GM19099 (cell line): ENCODE results near the gene COL28A1.

Experiments used
- POLR2A ChIP-seq: IDR thresholded peaks from 3 replicates; pipeline ENCODE4 v1.6.1; 2011; ENCODE audit warnings: low read depth; ENCODE audit not compliant: insufficient read length; ENCODE audit errors: extremely low read depth

Gene COL28A1

GRCh38 chr7:7418997-7419396 is 116.7 kb downstream of the COL28A1 start:
- TF ChIP-seq POLR2A: no peak

- no peak for TF ChIP-seq POLR2A
Measured at GRCh38 chr7:7417851-7418250, 117.8 kb downstream of the COL28A1 start.

DNA sequence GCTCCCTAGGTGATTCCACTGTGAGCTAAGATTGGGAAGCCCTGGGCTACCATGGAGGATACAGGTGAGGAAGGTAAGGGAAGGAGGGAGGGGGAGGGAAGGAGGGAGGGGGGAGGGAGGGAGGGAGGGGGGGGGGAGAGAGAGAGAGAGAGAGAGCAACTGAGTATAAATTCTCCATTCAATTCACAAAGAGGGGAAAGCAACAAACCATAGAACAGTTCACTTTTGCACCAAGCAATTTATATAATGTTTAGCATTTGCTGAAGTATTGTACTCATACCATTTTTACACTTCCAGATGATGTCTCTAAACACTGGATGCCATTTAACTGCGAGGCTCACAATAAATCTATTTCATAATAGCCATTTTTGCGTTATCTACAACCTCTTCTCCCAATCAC is 118.3 kb downstream of the COL28A1 start:
- TF ChIP-seq POLR2A: no peak

- TF ChIP-seq POLR2A: no peak
Measured at GRCh38 chr7:7416031-7416858, 119.4 kb downstream of the COL28A1 start.

- TF ChIP-seq POLR2A: no peak
Measured at GRCh38 chr7:7414791-7415603, 120.7 kb downstream of the COL28A1 start.

- no peak for TF ChIP-seq POLR2A
Measured at GRCh38 chr7:7408001-7408770, 127.5 kb downstream of the COL28A1 start.

GRCh38 chr7:7405461-7405860 is 130.2 kb downstream of the COL28A1 start:
- no peak for TF ChIP-seq POLR2A

GRCh38 chr7:7399707-7400106 is 136.0 kb downstream of the COL28A1 start:
- no peak for TF ChIP-seq POLR2A

DNA sequence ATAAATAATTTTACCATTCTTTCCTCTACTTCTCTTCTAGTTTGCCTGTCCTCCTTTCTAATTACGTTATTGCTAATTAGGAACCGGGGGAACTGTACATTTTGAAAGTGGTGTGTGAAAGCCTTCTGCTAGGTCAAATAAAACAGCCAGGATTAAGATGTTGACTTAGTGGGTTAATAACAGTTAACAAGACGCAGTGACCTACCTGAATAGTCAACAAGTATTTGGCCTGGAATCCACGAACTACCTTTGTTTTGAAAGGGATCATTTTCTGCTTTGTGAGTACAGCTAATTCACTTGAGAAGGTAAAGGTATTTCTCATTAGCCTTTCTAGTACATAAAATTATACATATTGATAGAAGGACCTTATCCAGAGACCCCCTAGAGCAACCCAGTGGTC is 139.9 kb downstream of the COL28A1 start:
- TF ChIP-seq POLR2A: no peak

DNA sequence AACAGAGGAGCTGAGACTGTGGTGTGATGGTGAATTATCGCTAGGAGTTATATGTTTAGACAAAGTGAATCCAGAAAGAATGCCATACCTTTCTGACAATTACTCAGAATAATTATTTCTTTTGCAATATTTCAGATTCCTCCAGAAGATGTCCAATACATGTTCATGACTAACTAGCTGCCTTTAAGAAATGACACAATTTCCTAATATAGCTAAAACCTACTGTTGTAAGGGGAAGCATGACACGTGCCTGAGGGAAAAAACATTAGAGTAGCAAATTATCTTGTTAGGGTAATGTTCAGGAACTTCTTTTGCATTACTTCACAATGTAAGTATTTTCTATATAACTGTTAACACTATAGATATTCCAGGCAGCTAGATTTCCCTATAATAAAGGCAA is 150.3 kb downstream of the COL28A1 start:
- no peak for TF ChIP-seq POLR2A

GRCh38 chr7:7384228-7384627 is 151.4 kb downstream of the COL28A1 start:
- no peak for TF ChIP-seq POLR2A

DNA sequence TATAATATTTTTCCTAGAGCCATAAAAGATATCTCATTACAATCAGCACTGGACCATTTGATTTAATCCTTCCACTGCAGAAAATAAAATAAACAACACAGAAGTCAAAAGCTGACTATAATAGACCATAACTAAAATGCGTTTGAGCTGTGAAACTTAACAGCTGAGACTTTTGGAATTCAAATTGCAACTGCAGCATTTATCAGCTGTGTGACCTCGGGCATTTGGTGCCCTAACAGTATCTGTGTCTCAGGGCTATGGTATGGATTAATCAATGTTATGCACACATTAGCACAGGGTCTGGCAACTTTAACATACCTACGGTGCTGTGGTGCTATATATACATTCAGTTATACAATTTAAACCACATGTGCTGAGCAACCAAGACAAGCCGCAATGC is 160.1 kb downstream of the COL28A1 start:
- no peak for TF ChIP-seq POLR2A

DNA sequence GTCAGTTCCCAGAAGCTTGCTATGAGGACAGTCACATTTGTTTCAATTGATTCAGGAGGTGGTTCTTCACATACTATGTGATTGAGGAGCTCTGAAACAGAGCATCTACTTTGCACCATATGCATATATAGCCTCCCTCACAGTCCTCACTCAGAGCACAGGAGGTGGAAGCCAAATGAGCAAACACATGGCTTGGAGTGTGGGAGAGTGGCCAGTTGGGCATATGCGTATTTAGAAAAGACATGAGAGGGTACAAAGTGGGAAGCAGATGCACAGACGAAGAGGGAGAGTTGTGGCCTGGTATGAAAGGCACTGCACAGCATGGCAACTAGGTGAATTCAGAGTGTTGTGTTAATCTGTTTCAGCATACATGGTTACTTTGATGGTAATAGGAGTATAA is 165.6 kb downstream of the COL28A1 start:
- TF ChIP-seq POLR2A: no peak

- no peak for TF ChIP-seq POLR2A
Measured at GRCh38 chr7:7369134-7369533, 166.5 kb downstream of the COL28A1 start.

DNA sequence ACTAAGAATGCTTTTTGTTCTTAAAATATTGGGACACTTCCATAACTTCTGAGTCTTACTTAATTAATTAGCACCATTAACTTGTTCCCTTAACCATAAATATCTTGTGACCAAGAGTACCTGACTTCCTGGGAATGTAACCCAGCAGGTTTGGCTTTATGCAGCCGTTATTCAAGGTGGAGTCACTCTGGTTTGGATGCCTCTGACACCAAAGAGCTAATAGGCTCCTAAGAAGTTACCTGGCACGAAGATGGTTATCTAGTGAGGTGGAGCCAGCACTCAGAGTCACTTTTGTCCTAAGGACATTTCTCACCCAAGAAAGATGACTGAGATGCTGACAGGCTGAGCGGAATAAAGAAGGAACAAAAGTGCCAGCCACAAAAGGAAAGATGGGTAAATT is 181.0 kb downstream of the COL28A1 start:
- TF ChIP-seq POLR2A: no peak

DNA sequence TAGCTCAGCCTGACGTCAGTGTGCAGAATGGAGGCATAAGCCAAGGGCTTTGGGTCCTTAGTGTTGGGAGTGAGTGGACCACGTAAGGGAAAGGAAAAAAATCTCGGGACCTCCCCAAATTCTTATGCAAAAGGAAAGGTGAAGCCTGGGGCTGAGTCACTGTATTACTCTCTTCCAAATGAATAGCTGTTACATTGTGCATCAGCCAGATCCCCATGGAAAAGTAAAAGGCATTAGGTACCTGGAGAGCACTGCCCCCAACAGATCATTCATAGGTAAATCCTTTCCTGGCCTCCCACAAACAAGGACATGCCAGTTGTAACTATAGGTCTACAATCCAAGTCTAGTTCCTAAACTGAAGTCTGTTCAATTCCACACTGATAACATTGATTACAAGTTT is 182.8 kb downstream of the COL28A1 start:
- TF ChIP-seq POLR2A: no peak

DNA sequence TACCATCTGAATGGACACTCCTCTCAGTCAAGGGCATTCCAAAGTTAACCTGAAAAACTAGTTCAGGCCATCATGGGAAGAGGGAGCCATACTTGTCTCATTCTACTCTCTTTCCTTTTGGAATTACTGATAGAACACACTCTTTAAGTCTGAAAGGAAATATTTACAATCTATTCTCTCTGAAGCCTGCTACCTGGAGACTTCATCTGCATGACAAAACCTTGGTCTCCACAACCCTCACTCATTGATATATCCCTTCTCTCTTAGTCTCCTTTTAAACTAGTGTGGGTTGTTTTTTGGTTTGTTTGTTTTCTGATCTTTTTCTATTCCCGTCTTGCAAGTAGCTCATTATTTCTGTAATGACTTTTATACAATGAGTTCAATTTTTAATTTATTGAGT is 183.8 kb downstream of the COL28A1 start:
- TF ChIP-seq POLR2A: no peak
